HepG2 (cell line): ENCODE data around the gene PDIA6. TPM values are rescaled to one million over a fixed set of nuclear protein-coding genes. Genes with fewer than 3 reads are reported as not detected.

Experiments
- ATAC-seq: fragments of 200-7000 bp; cut with Tn5 transposase; 3 replicates; pipeline ENCODE4 v1.9.1; 2020; ENCODE audit warnings: mild to moderate bottlenecking, moderate library complexity
- BruUV-seq: library from RNA; stranded (reverse); fragments of 400-500 nt; replicated peaks from 2 replicates; lab custom pipeline; 2021; lab: Mats Ljungman, UMichigan
- CTCF ChIA-PET: fragments of 300-600 bp; formaldehyde crosslinking; extraction: SDS; loops from one replicate; lab custom pipeline; 2021; ENCODE audit warnings: low total read pairs, inconsistent platforms, low intra/inter-chr PET ratio; lab: Yijun Ruan, JAX
- POLR2A ChIA-PET: fragments of 350-600 bp; sonication (Branson Sonifier 250); formaldehyde crosslinking; loops from one replicate; lab custom pipeline; 2020; ENCODE audit warnings: antibody characterized with exemption, inconsistent platforms; lab: Yijun Ruan, JAX
- DNase-seq: peaks from one replicate; pipeline ENCODE4 v3.0.0-alpha.2; 2015; ENCODE audit warnings: low spot score
- FAIRE-seq: peaks from 3 replicates; lab custom pipeline; 2011; peaks lifted over from hg19 to GRCh38; lab: Jason Lieb, UNC
- H2AFZ ChIP-seq: one replicate; pipeline ENCODE4 v1.6.1; 2011; ENCODE audit warnings: low read length, inconsistent platforms
- H3K27ac ChIP-seq: fragments of 300-600 bp; 3 replicates; pipeline ENCODE4 v1.8.0; 2011; ENCODE audit warnings: mixed run types, mild to moderate bottlenecking, mixed read lengths, low read length, inconsistent platforms; ENCODE audit not compliant: insufficient read depth; ENCODE audit errors: extremely low read length
- H3K27me3 ChIP-seq, 2 experiments: fragments of 200-600 bp in 1 of 2; 2 replicates in 1 of 2; 3 replicates in 1 of 2; pipeline versions ENCODE4 v1.6.0 to v1.8.0; 2011; ENCODE audit warnings: low read length in 2 of 2, mild to moderate bottlenecking in 2 of 2, moderate library complexity in 2 of 2, inconsistent platforms in 1 of 2; ENCODE audit not compliant: insufficient read depth in 2 of 2, control insufficient read depth in 1 of 2
- H3K36me3 ChIP-seq, 2 experiments: fragments of 200-600 bp in 1 of 2; replicated peaks in 1 of 2; 2 replicates in 1 of 2; 3 replicates in 1 of 2; pipeline versions ENCODE4 v1.5.1 to v1.8.0; 2011; ENCODE audit warnings: low read length in 2 of 2, inconsistent platforms in 1 of 2; ENCODE audit not compliant: insufficient read depth in 2 of 2, control insufficient read depth in 1 of 2
- H3K4me1 ChIP-seq: 2 replicates; pipeline ENCODE4 v1.5.1; 2012; ENCODE audit warnings: low read length, inconsistent platforms; ENCODE audit not compliant: insufficient read depth
- H3K4me2 ChIP-seq: 2 replicates; pipeline ENCODE4 v1.6.0; 2011; ENCODE audit warnings: low read depth, low read length, inconsistent platforms
- H3K4me3 ChIP-seq, 3 experiments: fragments of 200-600 bp in 1 of 3; sonication (generic), shearing (Covaris generic) in 1 of 3; replicated peaks in 1 of 3; 2 replicates each; pipeline ENCODE4 v1.5.1; 2011 to 2016; ENCODE audit warnings: low read length in 3 of 3, inconsistent platforms in 2 of 3, low read depth in 2 of 3, mild to moderate bottlenecking in 2 of 3, control low read depth in 1 of 3, mixed read lengths in 1 of 3; ENCODE audit not compliant: insufficient read depth in 1 of 3
- H3K79me2 ChIP-seq: one replicate; pipeline ENCODE4 v1.6.1; 2011; ENCODE audit warnings: low read length, inconsistent platforms; ENCODE audit not compliant: insufficient read depth
- H3K9ac ChIP-seq: 2 replicates; pipeline ENCODE4 v1.6.0; 2011; ENCODE audit warnings: mild to moderate bottlenecking, low read depth, low read length, inconsistent platforms; ENCODE audit not compliant: insufficient read depth
- H3K9me3 ChIP-seq: 2 replicates; pipeline ENCODE4 v1.5.1; 2012; ENCODE audit warnings: mild to moderate bottlenecking, low read length
- H4K20me1 ChIP-seq: 2 replicates; pipeline ENCODE4 v1.6.0; 2011; ENCODE audit warnings: inconsistent platforms, mild to moderate bottlenecking, low read length, moderate library complexity; ENCODE audit not compliant: insufficient read depth
- ASH2L ChIP-seq: fragments of 300-600, 200-600 bp; sonication (generic); IDR thresholded peaks from 2 replicates; pipeline ENCODE4 v1.7.0; 2017; ENCODE audit warnings: low read depth, mild to moderate bottlenecking, moderate library complexity, mixed read lengths, low read length; ENCODE audit not compliant: insufficient read length
- ATAD3A ChIP-seq: sonication (generic); formaldehyde crosslinking; IDR thresholded peaks from 2 replicates; pipeline ENCODE4 v1.4.0; 2020; ENCODE audit warnings: missing genetic modification reagents
- KAT7 ChIP-seq: IDR thresholded peaks from 2 replicates; pipeline ENCODE4 v1.6.1; 2018; ENCODE audit warnings: borderline replicate concordance, missing compliant biosample characterization
- NPAS2 ChIP-seq: sonication (generic); formaldehyde crosslinking; IDR thresholded peaks from 2 replicates; pipeline ENCODE4 v1.8.0; 2022; ENCODE audit warnings: mild to moderate bottlenecking, missing genetic modification reagents, borderline replicate concordance
- PHF8 ChIP-seq: sonication (generic); formaldehyde crosslinking; IDR thresholded peaks from 2 replicates; pipeline ENCODE4 v1.5.0; 2020; ENCODE audit warnings: missing genetic modification reagents
- SAFB2 ChIP-seq: sonication (generic); formaldehyde crosslinking; IDR thresholded peaks from 2 replicates; pipeline ENCODE4 v1.5.1; 2020; ENCODE audit warnings: missing genetic modification reagents, low read depth, mild to moderate bottlenecking, borderline replicate concordance
- SIX1 ChIP-seq: sonication (generic); formaldehyde crosslinking; IDR thresholded peaks from 2 replicates; pipeline ENCODE4 v1.4.0; 2020; ENCODE audit warnings: missing genetic modification reagents, borderline replicate concordance
- SMAD1 ChIP-seq: sonication (generic); formaldehyde crosslinking; IDR thresholded peaks from 2 replicates; pipeline ENCODE4 v1.4.0; 2020; ENCODE audit warnings: missing genetic modification reagents, low read depth, mild to moderate bottlenecking, borderline replicate concordance
- ZNF441 ChIP-seq: sonication (generic); formaldehyde crosslinking; IDR thresholded peaks from 2 replicates; pipeline ENCODE4 v1.7.0; 2021; ENCODE audit warnings: missing genetic modification reagents, borderline replicate concordance
- ZNF616 ChIP-seq: sonication (generic); formaldehyde crosslinking; IDR thresholded peaks from 2 replicates; pipeline ENCODE4 v1.5.0; 2020; ENCODE audit warnings: low read depth, mild to moderate bottlenecking, missing genetic modification reagents
- WGBS: methylation state at CpG from one replicate; pipeline ENCODE4 v1.1.6; 2017; ENCODE audit warnings: low lambda C conversion rate; 5-methylcytosine and 5-hydroxymethylcytosine counted together
- in situ Hi-C: cut with HindIII; loops from 2 replicates; pipeline ENCODE4 v1.10.0; 2017; ENCODE audit warnings: low pct_unique_long_range_greater_than_20kb; ENCODE audit not compliant: extremely low pct_ligation_motif_present
- intact Hi-C: fragments of 100-400 bp; cut with micrococcal nuclease; formaldehyde crosslinking; loops from one replicate; pipeline ENCODE4 v1.10.0; 2022; ENCODE audit not compliant: unreplicated experiment
- polyA plus RNA-seq, 8 experiments: library from polyadenylated mRNA; depleted of rRNA in 3 of 8; stranded (reverse) in 7 of 8; unstranded in 1 of 8; fragments of >200 nt; fragmentation: Illumina TruSeq in 4 of 8; extraction: Trizol in 4 of 8; gene quantifications; 2 replicates each; pipeline versions ENCODE4 v1.2.1 to v1.2.3, GENCODE V29; 2011 to 2016; ENCODE audit warnings: low read depth in 4 of 8, missing spikeins in 1 of 8, mixed read lengths in 1 of 8; ENCODE audit not compliant: insufficient read depth in 1 of 8
- total RNA-seq, 5 experiments: library from RNA; depleted of rRNA; stranded (reverse); fragments of >200 nt; fragmentation: Illumina TruSeq; extraction: Trizol; gene quantifications; 2 replicates each; pipeline ENCODE4 v1.2.3, GENCODE V29; 2016; ENCODE audit warnings: low read depth in 1 of 5
- TF ChIP-seq, protein P1 (sequence below): sonication (generic); formaldehyde crosslinking; IDR thresholded peaks from 2 replicates; pipeline ENCODE4 v1.5.1; 2020; ENCODE audit warnings: missing genetic modification reagents, mild to moderate bottlenecking, borderline replicate concordance
- TF ChIP-seq, protein P2 (sequence below): sonication (generic); formaldehyde crosslinking; IDR thresholded peaks from 2 replicates; pipeline ENCODE4 v1.4.0; 2020; ENCODE audit warnings: missing genetic modification reagents, borderline replicate concordance
- TF ChIP-seq, protein P3 (sequence below): sonication (generic); formaldehyde crosslinking; IDR thresholded peaks from 2 replicates; pipeline ENCODE4 v1.4.0; 2020; ENCODE audit warnings: missing genetic modification reagents
- TF ChIP-seq, protein P4 (sequence below): sonication (generic); formaldehyde crosslinking; IDR thresholded peaks from 2 replicates; pipeline ENCODE4 v1.4.0; 2020; ENCODE audit warnings: mild to moderate bottlenecking, low read depth, missing genetic modification reagents

PDIA6 gene
- total and polyA plus RNA-seq, 2 of the 13 experiments (the other 11 are each of a cell fraction or from before 2014, with no cell fraction given): 586 to 642 TPM

DNA sequence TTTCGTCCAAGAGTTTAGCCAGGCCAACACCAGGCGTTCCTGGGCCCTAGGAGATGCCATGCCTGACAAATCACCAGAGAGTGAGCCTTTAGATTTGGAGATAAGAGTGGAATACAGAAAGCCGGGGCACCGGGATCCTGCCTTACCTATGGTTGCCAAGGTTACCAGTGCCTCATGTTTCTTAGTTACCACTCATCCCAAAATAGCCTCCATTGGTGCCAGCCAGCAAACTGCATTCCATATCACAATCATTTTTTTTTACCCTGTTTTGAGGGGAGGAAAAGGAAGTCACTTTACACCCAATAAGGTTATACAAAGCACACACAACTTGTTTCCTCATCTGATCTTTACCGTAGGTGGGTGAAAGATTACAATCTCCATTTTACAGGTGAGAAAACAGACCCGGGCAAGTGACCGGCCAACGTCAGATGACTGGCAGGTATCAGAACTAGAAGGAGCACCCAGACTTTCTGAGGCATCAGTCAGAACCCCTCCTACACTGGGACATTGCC is 48.3 kb upstream of the PDIA6 start (continued):
- TF ChIP-seq ZNF616 (no peak), KAT7 (no peak), PHF8 (no peak), ASH2L (no peak), ATAD3A (CRISPR knock-in tag) (no peak)
- TF ChIP-seq, protein P1, sequence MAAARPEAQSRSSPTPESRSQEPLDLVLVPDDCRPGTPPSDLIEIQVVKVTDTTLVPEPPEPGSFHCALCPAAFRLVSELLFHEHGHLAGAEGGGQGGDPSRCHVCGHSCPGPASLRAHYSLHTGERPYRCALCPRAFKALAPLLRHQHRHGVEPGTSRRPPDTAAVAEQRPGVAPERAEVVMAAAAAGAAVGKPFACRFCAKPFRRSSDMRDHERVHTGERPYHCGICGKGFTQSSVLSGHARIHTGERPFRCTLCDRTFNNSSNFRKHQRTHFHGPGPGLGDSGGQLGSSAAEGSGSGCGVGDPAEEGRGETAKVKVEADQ (CRISPR knock-in tag): no peak
- TF ChIP-seq, protein P2, sequence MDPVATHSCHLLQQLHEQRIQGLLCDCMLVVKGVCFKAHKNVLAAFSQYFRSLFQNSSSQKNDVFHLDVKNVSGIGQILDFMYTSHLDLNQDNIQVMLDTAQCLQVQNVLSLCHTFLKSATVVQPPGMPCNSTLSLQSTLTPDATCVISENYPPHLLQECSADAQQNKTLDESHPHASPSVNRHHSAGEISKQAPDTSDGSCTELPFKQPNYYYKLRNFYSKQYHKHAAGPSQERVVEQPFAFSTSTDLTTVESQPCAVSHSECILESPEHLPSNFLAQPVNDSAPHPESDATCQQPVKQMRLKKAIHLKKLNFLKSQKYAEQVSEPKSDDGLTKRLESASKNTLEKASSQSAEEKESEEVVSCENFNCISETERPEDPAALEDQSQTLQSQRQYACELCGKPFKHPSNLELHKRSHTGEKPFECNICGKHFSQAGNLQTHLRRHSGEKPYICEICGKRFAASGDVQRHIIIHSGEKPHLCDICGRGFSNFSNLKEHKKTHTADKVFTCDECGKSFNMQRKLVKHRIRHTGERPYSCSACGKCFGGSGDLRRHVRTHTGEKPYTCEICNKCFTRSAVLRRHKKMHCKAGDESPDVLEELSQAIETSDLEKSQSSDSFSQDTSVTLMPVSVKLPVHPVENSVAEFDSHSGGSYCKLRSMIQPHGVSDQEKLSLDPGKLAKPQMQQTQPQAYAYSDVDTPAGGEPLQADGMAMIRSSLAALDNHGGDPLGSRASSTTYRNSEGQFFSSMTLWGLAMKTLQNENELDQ (CRISPR knock-in tag): no peak

DNA sequence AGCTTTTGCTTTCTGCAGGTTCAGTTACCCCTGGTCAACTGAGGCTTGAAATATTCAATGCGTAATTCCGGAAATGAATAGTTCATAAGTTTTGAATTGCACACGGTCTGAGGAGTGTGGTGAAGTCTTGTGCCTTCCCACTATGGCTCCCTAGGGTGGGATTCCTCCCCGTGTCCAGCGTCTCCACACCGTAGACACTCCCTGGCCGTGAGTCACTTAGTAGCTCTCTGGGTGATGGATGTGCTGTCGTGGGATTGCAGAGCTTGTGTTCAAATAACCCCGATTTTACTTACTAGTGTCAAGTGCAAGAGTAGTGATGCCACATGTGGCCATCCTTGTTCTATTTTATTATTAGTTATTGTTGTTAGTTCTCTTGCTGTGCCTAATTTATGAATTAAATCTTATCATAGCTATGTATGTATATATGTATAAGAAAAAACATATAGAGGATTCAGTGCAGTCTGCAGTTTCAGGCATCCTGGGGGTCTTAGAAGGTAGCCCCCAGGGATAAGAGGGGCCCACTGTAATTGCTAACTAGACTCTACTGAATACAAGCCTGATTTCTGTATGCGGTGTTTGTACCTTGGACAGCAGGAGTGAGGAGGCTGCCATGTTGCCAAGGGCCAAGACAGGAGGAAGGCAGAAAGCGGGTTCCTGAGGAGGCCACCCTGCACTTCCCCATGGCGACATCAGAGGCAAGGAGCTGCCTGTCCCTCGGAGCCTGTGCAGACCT is 47.7 kb upstream of the PDIA6 start:
- no peaks in the 10 kb centered on the region for H3K9me3 ChIP-seq
- ChIA-PET POLR2A (no interaction called here), CTCF (no interaction called here)
- intact Hi-C loops (no loop called here), in situ Hi-C loops (no loop called here)
- no peak overlapping the region for H2AFZ ChIP-seq
- FAIRE-seq: no peak
- H3K4me1 ChIP-seq: no peaks in the 10 kb centered on the region
- H4K20me1 ChIP-seq: no peaks in the 10 kb centered on the region
- no peak overlapping the region for H3K27ac ChIP-seq
- 35% methylated on average over 13 of the region's 13 CpGs for WGBS
- DNase-seq: no peak
- H3K36me3 ChIP-seq: no peaks in the 10 kb centered on the region
- no peak overlapping the region for H3K9ac ChIP-seq
- no TSS peak for BruUV-seq
- H3K4me2 ChIP-seq: no peak overlapping the region
- peaks cover 11 to 77% of the 10 kb centered on the region in 2 experiments; a peak in 4 of 5 replicates for H3K27me3 ChIP-seq
- H3K79me2 ChIP-seq: no peaks in the 10 kb centered on the region
- no peak for ATAC-seq
- H3K4me3 ChIP-seq: no peak overlapping the region
- TF ChIP-seq NPAS2: no peak
- TF ChIP-seq ZNF441 (CRISPR knock-in tag): no peak
- TF ChIP-seq, protein P3, sequence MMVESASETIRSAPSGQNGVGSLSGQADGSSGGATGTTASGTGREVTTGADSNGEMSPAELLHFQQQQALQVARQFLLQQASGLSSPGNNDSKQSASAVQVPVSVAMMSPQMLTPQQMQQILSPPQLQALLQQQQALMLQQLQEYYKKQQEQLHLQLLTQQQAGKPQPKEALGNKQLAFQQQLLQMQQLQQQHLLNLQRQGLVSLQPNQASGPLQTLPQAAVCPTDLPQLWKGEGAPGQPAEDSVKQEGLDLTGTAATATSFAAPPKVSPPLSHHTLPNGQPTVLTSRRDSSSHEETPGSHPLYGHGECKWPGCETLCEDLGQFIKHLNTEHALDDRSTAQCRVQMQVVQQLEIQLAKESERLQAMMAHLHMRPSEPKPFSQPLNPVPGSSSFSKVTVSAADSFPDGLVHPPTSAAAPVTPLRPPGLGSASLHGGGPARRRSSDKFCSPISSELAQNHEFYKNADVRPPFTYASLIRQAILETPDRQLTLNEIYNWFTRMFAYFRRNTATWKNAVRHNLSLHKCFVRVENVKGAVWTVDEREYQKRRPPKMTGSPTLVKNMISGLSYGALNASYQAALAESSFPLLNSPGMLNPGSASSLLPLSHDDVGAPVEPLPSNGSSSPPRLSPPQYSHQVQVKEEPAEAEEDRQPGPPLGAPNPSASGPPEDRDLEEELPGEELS: no peak
- TF ChIP-seq, protein P4, sequence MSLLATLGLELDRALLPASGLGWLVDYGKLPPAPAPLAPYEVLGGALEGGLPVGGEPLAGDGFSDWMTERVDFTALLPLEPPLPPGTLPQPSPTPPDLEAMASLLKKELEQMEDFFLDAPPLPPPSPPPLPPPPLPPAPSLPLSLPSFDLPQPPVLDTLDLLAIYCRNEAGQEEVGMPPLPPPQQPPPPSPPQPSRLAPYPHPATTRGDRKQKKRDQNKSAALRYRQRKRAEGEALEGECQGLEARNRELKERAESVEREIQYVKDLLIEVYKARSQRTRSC (CRISPR knock-in tag): no peak
- no peak for TF ChIP-seq SMAD1 (CRISPR knock-in tag)
- no peak for TF ChIP-seq SAFB2 (CRISPR knock-in tag)
- no peak for TF ChIP-seq SIX1
